ENCODE measurements around the gene ATP11A.

Gene ATP11A

DNA sequence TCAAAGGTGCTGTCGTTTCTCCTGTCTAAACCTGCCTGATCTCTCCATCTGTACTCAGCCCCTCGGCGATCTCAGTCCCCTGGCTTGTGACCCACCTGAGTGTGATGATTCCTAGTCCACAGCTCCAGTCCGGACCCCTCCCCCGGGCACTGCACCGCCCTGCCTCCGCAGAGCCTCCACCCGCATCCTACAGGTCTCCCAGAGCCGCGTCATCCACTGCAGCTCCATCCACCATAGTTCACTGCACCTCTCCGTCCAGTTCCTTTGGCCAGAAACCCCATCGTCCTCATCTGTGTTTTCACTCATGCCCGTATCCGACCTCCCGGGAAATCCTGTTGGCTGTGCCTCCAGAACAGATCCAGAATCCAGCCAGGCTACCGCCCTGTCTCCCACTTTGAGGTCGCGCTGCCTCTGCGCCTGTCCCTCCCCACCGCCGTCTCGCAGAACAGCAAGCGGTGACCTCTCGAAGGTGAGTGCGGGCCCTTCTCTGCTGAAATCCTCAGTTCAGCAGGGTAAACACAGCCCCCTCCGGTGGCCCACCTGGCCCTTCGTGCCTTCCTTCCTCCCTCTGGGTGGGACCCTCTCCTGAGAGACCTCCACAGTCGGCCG is 227.3 kb downstream of the ATP11A start:
- no peak for DNase-seq

DNA sequence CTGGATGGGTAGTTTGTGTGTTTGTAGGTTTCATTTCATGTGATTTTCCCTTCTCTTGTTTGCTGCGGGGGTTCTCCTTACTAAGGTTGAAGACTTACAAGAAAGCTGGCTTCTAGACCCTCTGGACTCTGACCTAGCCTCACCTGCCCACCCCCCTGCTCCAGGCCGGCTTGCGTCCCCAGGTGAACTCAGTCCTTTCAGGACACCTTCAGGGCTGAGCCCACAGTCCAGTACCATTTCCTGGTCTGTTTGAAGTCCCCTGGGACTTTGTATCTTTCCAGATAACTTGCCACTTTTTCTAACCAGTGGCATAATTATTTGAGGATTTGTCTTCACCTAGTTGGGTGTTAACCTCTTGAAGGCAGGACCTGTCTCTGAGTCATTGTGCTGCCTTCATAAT is 227.9 kb downstream of the ATP11A start:
- no peak for DNase-seq

DNA sequence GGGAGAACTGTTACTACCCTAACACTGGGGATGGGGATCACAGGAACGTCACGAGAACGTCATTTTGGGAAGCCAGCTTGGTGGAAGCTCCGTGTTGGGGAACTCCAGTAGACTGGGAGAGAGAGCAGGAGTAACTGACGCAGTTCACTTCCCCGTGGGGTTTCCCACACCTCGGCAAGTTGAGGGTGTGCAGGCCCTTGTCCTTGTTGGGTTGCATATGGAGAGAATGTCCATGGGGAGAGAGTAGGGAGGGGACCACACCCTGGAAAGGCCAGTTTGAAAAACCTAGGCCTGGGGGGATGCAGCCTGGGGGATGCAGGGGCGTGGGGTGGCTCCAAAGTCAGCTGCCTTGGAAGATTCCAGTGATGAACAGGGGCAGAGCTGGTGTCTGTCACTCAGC is 228.4 kb downstream of the ATP11A start:
- no peak for DNase-seq

DNA sequence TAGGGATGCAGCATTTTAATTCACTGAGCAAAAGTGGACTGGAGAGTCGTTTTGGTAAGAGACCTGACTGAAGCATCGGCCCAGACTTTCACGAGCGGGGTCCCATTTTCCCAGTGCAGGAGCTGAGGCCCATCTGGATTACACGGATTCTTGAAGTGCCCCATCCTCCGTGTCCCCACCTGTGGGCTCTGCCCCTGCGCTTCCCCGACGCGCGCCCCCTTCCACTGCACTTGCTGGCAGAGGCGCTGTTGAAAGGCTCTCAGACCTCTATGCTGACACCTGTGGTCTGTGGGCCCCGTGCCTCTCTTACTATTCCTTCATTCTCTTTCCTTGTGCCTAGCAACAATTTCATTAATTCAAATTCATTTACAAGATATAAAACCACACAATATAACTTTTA is 228.9 kb downstream of the ATP11A start:
- no peak for DNase-seq

DNA sequence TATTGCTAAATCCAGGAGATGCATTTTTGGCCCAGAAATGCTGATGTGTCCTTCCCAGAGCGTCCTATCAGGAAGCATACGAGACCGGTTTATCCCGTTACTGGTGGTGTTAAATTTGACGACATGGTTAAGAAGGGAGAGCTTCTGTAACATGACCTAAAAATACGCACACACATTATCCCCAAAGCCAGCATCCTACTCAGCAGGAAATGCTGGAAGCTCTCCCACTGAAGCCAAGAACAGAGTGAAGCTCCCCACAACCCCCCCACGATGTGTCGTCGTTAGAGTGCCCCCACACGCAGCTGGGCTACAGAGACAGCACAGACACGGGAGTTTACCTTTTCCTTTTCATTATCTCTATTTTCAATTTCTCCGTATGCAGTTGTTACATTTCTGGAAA is 234.1 kb downstream of the ATP11A start:
- no peak for DNase-seq

DNA sequence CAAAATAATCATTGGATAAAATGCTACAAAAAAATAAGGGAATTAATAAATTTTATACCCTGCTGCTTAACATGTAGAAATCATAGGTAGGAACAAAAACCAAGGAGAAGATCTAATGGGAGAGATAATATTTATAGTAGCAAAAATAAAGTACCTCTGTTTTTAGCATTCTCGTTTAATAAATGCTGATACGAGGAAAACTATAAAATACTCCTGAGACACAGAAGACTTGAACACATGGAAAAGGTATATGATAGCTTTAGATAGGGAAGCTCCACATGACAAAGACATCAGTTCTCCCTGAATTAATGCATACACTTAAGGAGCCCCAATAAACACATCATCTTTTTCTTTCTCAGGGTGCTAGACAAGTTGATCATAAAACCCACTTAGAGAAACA is 234.5 kb downstream of the ATP11A start:
- DNase-seq, result no peak

DNA sequence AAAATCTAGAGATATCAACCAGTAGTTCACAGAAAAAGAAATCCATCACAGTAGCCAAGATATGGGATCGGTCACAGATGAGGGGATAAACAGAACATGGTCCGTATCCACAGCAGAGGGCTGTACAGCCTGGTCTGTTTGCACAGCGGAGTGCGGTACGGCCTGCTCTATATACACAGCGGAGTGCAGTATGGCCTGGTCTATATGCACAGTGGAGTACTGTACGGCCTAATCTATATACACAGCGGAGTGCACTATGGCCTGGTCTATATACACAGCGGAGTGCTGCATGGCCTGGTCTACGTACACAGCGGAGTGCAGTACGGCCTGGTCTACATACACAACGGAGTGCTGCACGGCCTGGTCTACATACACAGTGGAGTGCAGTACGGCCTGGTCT is 236.2 kb downstream of the ATP11A start:
- DNase-seq, result no peak

DNA sequence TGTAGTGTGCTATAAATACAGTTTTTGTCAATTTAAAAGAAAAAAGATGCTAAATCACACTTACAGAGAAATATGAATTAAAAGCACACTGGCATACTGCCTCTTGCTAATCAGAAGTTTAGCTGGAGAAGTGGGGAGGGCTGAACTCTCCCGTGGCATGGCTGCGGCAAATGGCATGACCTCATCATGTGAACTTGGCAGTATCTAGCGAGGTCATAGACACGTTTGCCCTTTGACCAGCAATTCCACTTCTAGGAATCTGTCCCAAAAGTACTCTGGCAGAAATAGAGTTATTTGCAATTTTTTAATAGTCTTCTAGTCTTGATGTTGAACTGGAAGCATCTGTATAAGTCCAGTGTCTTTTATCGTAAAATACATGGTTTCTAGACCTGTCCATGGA is 237.2 kb downstream of the ATP11A start:
- no peak for DNase-seq

DNA sequence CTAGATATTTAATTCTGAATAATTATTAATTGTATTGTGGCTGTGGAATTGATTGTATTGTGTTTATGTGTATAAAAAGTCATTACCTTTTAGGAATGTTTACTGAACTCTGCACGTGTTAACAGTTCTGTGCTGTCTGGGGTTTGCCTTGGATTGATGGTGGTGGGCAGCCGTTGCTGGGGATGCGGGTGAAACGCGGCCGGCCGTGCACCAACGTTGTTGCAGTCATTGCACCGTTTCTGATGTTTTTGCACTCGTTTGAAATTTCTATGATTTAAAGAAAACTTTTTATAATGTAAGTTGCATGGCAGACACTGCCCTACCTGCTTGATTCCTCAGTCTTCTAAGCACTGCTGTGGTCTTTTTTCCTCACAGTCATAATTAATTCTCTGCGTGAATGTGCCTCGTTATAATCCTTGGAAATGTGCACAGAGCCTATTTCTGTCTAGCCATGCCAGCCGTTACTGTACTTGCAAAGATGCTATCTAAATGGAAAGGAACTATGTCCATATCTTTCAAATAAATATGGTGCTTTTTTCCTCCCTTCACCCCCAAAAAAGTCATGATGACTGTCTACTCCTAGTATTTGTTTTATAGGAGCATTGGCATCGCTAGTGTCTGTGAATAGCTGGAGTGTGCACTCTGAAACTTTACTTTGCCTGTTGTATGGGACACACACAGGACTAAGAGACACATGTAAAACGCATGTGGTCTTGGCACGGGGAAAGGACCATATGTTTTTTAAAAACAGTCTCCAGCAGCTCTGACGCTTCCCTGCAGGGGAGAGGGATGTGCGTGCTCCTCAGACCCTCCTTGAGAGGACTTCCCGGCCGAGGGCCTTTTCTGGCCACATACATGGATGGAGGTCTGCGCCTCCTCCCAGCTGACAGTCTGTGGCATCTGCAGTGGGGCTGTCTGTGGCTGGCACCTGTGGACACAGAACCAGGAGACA is 238.5 kb downstream of the ATP11A start:
- no peak for DNase-seq

DNA sequence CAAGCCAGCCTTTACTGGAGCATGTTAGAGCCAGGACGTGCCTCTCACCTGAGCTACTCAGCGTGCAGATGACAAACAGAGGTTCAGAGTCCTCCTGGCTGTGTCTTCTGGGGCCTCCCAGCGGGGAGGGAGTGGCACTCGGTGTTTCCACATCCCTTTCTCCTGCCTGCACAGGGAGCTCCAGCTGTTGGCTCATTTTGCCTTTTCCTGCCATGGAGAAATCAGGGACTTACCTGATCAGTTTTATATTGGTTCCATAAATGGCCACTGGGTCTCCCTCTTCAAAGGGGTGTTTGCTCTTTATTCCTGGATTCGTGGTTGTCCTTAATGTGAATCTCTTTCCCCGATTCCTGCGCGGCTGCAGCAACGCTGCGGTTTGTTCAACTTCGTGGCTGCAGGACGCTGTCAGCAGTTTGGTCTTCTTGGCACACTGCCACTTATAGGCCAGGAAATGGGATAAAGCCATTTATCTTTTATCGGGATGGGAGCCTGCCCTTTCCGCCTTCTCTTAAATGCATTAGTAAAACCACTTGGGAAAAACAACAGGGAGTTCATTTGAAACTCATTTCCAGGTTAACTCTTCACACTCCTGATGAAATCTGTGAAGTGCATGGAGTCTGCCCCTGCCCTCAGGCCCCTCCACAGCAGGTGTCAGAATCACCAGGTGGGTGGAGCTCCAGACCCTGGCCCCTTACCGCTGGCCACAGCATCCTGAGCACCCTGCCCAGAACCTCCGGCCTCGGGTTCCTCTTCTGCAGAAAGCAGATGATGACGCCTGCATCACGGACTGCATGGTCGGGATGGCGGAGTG is 239.3 kb downstream of the ATP11A start:
- DNase-seq, result no peak

DNA sequence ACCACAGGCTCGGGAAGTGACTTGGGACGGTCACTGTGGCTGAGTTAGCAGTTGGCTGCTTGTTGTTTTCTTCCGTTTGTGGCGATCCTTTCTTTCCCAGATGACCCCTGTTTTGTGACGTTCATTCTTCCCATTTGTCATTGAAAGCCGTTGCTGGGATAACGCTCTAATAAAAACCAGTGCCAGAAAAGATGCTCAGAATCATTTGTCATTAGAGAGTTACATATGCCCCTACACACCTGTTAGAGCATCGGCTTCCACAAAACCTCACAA is 239.9 kb downstream of the ATP11A start:
- no peak for DNase-seq

DNA sequence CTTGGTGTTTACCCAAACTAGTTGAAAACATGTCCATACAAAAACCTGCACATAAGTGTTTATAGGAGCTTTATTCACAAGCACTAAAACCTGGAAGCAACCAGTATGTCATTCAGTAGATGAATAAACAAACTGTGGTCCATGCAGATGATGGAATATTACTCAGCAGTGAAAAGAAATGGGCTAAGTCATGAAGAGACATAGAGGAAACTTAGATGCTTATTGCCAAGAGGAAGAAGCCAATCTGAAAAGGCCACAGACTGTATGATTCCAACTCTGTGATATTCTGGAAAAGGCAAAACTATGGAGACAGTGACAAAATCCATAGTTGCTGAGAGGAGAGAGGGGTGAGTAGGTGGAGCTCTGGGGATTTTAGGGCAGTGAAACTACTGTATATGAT is 240.4 kb downstream of the ATP11A start:
- DNase-seq, result no peak

DNA sequence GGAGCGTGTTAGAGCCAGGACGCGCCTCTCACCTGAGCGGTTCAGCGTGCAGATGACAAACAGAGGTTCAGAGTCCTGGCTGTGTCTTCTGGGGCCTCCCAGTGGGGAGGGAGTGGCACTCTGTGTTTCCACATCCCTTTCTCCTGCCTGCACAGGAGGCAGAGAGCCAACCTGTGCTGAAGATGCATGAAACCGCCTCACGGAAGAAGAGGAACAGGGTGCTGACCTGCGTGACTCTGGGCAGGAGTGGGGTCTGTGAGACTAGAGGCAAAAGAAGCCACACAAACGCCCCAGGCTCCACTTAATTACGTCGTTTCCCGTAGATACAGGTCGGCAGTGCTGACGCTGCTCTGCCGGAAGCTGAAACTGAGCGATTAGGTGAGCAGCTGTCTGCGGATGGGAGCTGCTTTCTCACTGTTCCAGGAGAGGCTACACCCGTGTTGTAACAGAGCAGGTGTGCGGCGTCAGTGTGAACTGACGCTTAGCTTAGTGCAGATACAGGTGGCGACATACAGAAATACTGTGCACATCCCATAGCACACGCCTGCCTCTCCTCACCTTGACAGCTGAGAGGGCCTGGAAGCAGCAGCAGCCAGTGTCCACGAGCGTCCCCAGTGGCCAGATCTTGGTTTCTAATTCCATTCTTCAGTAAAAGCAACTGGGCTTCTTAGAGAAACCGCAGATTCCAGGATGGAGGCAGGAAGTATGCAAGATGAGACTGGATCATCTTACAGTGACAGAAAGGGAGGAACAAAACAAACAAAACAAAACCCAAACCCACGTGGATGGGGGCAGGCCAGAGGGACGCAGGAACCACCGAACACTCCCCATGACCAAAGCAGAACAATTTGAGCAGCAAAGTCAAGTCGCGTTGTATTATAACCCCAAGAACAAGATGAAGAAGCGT is 241.4 kb downstream of the ATP11A start:
- no peak for DNase-seq

DNA sequence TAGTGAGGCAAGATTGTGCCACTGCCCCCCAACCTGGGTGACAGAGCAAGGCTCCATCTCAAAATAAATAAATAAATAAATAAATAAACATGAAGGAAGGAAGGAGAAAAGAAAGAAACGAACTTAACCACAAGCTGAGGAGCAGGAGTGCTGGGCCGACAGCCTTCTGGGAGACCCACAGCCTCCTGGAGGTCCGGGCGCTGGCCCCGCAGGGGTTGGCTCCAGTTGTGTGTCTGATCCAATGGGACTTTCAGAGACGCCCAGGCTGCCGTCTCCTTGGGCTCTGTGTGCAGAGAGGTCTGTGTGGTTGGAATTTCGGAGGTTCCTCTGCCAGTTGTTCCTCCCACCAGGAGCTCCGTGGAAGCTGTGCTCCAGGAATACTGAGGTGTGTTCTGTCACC is 243.1 kb downstream of the ATP11A start:
- DNase-seq, result no peak

DNA sequence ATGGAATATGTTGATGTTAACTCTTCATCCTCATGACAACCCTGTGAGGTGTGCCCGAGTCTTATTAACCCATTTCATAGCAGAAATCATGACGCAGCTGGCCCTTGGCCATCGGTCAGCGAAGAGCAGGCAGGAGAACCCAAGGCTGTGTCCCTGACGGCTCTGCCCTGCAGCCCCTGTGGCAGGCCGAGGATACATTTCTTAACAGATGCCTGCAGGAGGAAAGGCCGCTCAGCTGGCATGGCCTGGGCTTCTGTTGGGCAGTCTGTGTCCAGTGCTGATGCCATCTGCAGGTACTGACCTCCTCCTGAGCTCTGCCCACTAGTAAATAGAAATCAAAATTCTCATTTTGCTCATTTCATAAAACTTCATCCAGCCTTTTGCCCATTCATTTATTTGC is 243.8 kb downstream of the ATP11A start:
- DNase-seq, result no peak

DNA sequence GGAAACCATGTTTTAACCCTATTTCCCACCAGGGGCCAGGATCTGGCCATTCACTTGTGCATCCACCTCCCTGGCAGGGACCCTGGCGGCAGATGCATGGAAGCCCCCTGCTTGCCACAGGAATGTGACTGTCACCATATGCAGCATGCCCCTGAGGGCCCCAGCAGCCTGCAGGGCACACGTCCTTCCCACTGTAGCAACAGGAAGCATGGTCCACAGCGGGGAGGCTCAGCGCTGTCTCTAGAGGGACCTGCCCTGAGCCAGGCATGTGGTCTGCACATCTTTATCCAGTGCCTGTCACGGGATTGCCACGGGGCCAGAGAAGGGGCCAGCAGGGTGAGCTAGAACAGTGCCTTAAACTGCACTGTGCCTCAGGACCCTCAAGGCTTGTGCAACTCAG is 244.2 kb downstream of the ATP11A start:
- no peak for DNase-seq

All from stimulated activated CD4-positive, alpha-beta T cell treated with anti-CD3 and anti-CD28 coated beads, Interleukin-2, amount 100 ng/mL, for 48 hours (primary cell).